Chondrocyte (in vitro differentiated cells): Measurements from ENCODE around the gene ANO9. TPM values are rescaled to one million over a fixed set of nuclear protein-coding genes. Genes with fewer than 3 reads are reported as not detected.
"Not testable (repeated sequence)": the region's sequence is repeated elsewhere in the genome, so short reads cannot be mapped to it uniquely, and the experiment has no call there.

ENCODE experiments used
- DNase-seq: peaks from one replicate; pipeline ENCODE4 v3.0.0; 2021; ENCODE audit warnings: mixed read lengths, low spot score
- H3K27ac Mint-ChIP-seq: one replicate; pipeline ENCODE4 v1.8.0; 2021; ENCODE audit warnings: mild to moderate bottlenecking, moderate library complexity, mixed read lengths; ENCODE audit not compliant: unreplicated experiment
- H3K27me3 Mint-ChIP-seq: 2 replicates; pipeline ENCODE4 v1.8.0; 2021; ENCODE audit warnings: low read depth, mixed read lengths
- H3K36me3 Mint-ChIP-seq: 2 replicates; pipeline ENCODE4 v1.8.0; 2021; ENCODE audit warnings: low read depth, mixed read lengths
- H3K4me1 Mint-ChIP-seq: 2 replicates; pipeline ENCODE4 v1.8.0; 2021; ENCODE audit warnings: low read depth, mild to moderate bottlenecking, mixed read lengths
- H3K4me3 Mint-ChIP-seq: one replicate; pipeline ENCODE4 v1.8.0; 2021; ENCODE audit warnings: mild to moderate bottlenecking, moderate library complexity, mixed read lengths; ENCODE audit not compliant: unreplicated experiment
- H3K9me3 Mint-ChIP-seq: 2 replicates; pipeline ENCODE4 v1.8.0; 2021; ENCODE audit warnings: low read depth, mixed read lengths
- total RNA-seq: library from RNA; stranded (reverse); gene quantifications from 3 replicates; pipeline ENCODE4 v1.2.1, GENCODE V29; 2021
- TF ChIP-seq, protein P1 (sequence below): fragments of 200-600 bp; sonication (generic); IDR thresholded peaks from 2 replicates; pipeline ENCODE4 v1.5.0; 2021; ENCODE audit warnings: antibody characterized with exemption, mild to moderate bottlenecking, moderate library complexity

Gene ANO9
- total RNA-seq, 1 donor from 2014 or later: not detected

DNA sequence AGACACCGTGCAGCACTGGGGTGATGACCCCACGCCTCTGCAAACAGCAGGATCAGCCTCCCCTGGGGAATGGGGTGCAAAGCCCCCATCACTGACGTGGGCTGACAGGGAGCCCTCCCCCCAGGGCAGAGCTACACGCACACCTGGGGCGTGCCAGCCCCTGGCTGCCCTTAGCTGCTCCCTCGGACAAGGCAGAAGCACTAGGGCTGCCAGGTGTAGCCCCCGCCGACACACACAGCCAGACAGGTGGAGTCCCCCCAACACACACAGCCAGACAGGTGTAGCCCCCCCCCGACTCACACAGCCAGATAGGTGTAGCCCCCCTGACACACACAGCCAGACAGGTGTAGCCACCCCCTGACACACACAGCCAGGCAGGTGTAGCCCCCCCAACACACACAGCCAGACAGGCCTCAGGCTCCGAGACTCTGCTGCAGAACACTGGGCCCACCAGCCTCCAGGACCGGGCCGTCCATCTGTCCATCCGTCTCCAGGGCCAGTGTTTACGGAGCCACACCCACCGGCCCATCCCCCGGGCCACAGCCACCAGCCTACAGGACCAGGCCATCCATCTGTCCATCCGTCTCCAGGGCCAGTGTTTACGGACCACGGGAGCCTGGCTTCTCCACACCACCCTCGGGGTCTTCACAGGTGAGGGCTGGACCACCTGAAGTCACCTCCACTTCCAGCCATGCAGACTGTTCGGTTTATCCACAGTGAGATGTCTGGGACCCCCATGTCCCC is 3.5 kb downstream of the ANO9 start:
- H3K27me3 Mint-ChIP-seq: no peaks in the 10 kb centered on the region
- DNase-seq: no peak
- no peak overlapping the region for H3K27ac Mint-ChIP-seq
- H3K4me3 Mint-ChIP-seq: no peak overlapping the region
- H3K36me3 Mint-ChIP-seq: no peaks in the 10 kb centered on the region
- H3K9me3 Mint-ChIP-seq: no peaks in the 10 kb centered on the region
- no peaks in the 10 kb centered on the region for H3K4me1 Mint-ChIP-seq
- TF ChIP-seq, protein P1, sequence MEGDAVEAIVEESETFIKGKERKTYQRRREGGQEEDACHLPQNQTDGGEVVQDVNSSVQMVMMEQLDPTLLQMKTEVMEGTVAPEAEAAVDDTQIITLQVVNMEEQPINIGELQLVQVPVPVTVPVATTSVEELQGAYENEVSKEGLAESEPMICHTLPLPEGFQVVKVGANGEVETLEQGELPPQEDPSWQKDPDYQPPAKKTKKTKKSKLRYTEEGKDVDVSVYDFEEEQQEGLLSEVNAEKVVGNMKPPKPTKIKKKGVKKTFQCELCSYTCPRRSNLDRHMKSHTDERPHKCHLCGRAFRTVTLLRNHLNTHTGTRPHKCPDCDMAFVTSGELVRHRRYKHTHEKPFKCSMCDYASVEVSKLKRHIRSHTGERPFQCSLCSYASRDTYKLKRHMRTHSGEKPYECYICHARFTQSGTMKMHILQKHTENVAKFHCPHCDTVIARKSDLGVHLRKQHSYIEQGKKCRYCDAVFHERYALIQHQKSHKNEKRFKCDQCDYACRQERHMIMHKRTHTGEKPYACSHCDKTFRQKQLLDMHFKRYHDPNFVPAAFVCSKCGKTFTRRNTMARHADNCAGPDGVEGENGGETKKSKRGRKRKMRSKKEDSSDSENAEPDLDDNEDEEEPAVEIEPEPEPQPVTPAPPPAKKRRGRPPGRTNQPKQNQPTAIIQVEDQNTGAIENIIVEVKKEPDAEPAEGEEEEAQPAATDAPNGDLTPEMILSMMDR: no peak

DNA sequence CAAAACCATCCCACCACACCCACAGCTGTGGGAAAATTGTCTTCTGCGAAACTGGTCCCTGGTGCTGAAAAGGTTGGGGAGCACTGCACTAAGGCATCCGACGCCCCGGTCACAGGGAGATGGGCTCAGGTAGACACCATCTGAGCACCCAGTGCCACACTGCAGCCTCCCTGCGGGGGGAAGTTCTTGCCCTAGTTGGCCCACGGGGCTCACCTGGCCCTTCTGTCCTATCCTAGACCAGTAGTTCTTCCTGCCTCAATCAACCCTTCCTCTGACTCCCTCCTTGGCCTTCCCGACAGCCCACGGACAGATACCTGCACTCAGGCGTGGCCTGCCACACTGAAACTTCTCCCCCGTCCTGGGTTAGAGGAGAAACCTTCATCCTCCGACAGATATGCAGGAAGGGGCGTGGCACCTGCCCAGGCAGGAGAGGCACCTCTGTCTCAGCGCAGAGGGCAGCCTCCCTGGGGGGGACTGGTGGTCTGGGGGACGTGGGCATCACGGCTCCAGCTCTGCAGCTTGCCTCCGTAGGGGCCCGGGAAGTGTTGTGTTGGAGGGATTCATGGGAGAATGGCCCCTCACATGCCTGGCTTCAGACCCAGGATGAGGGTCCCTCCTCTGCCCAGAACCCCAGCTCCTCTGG is 4.5 kb downstream of the ANO9 start:
- TF ChIP-seq, protein P1: no peak
- Mint-ChIP-seq H3K9me3 (no peaks in the 10 kb centered on the region), H3K27me3 (no peaks in the 10 kb centered on the region), H3K36me3 (no peaks in the 10 kb centered on the region), H3K27ac (no peak overlapping the region), H3K4me1 (no peaks in the 10 kb centered on the region), H3K4me3 (no peak overlapping the region)
- no peak for DNase-seq

DNA sequence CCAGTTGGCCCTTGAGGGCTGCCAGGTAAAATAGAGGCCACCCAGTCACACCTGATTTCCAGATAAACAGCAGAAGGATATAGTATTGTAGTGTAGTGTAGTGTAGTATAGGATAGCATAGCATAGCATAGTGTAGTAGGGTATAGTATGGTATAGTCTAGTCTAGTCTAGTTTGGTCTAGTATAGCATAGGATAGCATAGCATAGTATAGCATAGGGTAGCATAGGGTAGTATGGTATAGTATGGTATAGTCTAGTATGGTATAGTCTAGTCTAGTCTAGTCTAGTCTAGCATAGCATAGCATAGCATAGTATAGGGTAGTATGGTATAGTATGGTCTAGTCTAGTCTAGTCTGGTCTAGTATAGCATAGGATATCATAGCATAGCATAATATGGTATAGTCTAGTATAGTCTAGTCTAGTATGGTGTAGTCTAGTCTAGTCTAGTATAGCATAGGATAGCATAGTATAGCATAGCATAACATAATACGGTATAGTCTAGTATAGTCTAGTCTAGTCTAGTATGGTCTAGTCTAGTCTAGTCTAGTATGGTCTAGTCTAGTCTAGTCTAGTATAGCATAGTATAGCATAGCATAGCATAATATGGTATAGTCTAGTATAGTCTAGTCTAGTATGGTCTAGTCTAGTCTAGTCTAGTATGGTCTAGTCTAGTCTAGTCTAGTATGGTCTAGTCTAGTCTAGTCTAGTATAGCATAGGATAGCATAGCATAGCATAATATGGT is 6.6 kb downstream of the ANO9 start:
- H3K27ac Mint-ChIP-seq, H3K9me3 Mint-ChIP-seq, H3K4me3 Mint-ChIP-seq, DNase-seq, H3K27me3 Mint-ChIP-seq, H3K4me1 Mint-ChIP-seq, H3K36me3 Mint-ChIP-seq: not testable (repeated sequence)

DNA sequence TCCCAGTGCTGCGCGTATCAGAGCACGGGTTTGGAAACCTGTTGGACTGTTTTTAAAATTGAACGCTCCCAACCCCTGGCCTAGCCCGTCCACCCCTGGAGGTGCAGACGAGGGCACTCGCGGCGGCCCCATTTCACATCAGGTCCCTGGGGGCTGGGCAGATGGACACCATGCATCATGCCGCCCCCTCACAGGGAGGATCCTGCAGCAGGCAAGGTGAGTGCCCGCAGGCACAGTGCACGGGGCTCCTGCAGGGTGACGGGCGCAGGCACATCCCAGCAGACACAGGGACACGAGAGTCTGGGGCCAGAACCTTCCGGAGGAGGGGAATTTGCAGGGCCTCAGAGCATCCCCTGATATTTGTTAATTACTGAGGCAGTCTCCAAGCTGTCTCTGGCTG is 7.3 kb downstream of the ANO9 start:
- Mint-ChIP-seq H3K27ac (no peak overlapping the region), H3K36me3 (no peaks in the 10 kb centered on the region), H3K9me3 (no peaks in the 10 kb centered on the region), H3K27me3 (no peaks in the 10 kb centered on the region), H3K4me3 (no peak overlapping the region), H3K4me1 (no peaks in the 10 kb centered on the region)
- no peak for DNase-seq
- TF ChIP-seq, protein P1: no peak

DNA sequence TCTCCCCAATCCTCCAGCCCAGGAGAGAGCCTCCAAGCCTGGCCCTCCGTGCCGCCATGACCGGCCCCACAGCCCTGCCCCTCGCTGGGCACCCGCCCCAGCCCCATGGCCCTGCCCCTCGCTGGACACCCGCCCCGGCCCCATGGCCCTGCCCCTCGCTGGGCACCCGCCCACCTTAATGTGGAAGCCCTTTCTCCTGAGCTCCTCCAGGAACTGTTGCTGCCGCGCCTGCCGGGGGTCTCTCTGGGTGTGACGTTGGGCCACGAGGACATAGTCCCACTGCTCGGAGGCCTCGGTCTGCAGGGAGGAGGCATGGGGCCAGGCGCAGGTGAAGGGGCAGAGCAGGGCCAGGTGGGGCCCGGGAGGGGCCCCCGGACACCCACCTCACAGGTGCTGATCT is 8.2 kb downstream of the ANO9 start:
- no peaks in the 10 kb centered on the region for H3K36me3 Mint-ChIP-seq
- H3K4me3 Mint-ChIP-seq: no peak overlapping the region
- H3K9me3 Mint-ChIP-seq: no peaks in the 10 kb centered on the region
- H3K27ac Mint-ChIP-seq: no peak overlapping the region
- H3K27me3 Mint-ChIP-seq: peaks cover 7% of the 10 kb centered on the region
- TF ChIP-seq, protein P1: no peak
- no peak for DNase-seq
- no peaks in the 10 kb centered on the region for H3K4me1 Mint-ChIP-seq
